NCI-H774 (cell line): ENCODE data around the gene C9orf85.
A peak's percentile ranks its signal among the peaks of the same experiment; 100 is the strongest.
"Not testable (repeated sequence)": the region's sequence is repeated elsewhere in the genome, so short reads cannot be mapped to it uniquely, and the experiment has no call there.

Experiments
- DNase-seq: peaks from one replicate; lab custom pipeline; 2025; lab: John Stamatoyannopoulos, UW

The C9orf85 gene, protein sequence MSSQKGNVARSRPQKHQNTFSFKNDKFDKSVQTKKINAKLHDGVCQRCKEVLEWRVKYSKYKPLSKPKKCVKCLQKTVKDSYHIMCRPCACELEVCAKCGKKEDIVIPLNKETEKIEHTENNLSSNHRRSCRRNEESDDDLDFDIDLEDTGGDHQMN

GRCh38 chr9:71911061-71911907 is at the start of gene C9orf85, which contains the start of gene ABHD17B:
Gene C9orf85 (plus strand): TSS chr9:71911639. CDS start chr9:71911735, 96 bp downstream.
Gene ABHD17B (minus strand): TSS chr9:71911193. CDS start chr9:71875080, 36,113 bp downstream.
- peak; percentile 99 for DNase-seq

- no peak for DNase-seq
Observed at GRCh38 chr9:71863631-71864030, 47.8 kb upstream of the C9orf85 start.

DNA sequence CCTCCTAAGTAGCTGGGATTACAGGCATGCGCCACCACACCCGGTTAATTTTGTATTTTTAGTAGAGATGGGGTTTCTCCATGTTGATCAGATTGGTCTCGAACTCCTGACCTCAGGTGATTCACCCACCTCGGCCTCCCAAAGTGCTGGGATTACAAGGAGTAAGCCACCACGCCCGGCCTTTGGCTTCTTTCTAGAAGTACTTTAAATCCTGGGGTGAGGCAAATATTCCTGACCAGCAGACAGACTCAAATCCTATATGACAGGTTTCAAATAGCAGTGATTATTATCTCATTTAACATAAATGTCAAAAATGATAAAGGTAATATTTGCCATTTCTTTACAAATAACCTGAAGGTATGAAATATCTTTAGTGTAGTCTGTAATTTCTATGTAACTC is 36.1 kb upstream of the C9orf85 start:
- DNase-seq = no peak

DNA sequence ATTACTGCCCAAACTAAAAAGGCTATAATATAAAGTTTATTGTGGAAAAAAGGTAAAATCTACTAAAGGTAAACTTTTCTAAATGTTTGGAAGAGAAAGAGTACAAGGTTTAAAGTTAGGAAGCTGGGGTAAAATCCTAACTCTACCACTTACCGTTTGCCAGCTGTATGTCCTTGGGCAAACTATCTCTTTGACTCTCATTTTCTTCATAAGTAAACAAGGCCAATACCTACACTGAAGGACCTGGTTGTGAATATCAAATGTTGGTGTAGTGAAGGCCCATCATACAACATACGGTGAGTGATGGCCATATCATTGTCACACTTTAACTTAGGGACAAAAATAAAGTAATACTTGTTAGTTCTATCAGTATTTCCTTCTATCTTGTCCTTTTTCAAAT is 35.3 kb upstream of the C9orf85 start:
- DNase-seq = no peak

DNA sequence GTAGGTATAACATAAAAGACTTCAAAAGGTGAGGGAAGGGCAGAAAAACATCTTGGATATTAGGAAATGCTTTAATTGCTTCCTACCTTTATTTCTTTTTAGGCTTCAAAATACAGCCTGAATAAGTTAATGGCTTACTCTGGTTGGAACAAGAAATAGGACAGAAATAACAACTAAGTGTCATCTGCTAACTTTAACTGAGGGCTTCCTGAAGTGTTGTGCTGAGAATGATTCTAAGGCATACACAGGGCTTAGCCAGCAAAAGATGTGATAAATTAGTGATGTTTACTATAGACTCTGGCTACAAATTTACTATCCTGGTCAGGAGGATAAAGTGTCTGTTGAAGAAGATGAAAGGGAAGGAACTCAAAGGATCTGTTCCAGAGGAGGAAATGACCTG is 34.6 kb upstream of the C9orf85 start:
- no peak for DNase-seq

- no peak for DNase-seq
Observed at GRCh38 chr9:71878327-71879274, 32.8 kb upstream of the C9orf85 start.

DNA sequence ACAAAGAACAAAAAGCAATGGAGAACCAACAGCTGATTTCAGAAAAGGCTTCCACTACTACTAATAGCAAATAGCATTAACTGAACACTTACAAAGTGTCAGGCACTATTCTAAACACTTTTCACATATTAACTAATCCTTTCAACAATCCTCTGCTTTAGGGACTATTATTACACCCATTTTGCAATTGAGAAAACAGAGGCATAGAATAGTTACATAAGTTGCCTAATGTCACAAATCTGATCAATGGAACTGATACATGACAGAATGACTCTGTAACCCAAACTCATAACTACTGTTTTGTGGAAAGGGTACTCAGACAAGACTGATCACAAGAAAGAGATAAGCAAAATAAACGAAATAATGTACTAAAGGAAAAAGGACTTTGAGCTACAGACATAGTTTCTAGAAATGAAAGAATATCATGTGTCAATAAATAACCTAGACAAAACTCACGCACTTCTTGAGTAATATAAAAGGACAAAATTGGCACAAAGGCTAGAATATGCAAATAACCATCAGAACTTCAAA is 31.7 kb upstream of the C9orf85 start:
- no peak for DNase-seq

- DNase-seq = no peak
Observed at GRCh38 chr9:71884005-71884404, 27.4 kb upstream of the C9orf85 start.

DNA sequence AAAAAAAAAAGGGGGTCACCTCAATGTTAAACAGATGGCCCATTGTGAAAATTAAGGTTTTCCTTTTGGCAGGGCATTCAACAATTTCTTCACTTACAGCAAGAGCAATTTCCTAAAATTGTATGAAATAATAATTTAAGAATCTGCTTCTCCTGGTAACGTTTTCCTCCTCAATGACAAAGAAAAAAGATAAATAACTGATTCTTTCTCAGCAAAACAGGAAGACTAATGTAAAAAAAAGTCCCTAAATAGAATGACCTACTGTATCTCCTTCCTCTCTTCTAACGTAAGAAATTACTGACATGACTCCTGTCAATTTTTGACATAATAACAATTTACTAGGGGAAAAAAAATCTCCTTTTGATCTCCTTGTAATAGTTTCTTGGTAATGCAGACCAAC is 26.0 kb upstream of the C9orf85 start:
- no peak for DNase-seq

DNA sequence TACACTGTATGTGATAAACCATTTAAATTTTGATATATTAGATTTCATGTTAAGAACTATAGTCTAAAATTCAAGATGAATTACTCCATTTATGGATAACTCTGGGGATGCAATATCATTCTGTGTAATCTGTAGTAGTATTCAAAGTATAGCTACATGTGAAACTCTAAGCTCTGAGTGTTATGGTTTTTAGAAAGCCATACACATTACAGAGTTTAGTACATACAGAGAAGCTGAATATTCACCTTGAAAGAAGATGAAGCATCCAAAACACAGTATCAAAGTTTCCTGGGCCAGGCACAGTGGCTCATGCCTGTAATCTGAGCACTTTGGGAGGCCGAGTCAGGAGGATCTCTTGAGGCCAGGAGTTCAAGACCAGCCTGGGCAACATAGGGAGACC is 25.4 kb upstream of the C9orf85 start:
- DNase-seq = no peak

GRCh38 chr9:71886541-71886940 is 24.9 kb upstream of the C9orf85 start:
- DNase-seq = no peak

- DNase-seq = no peak
Observed at GRCh38 chr9:71887362-71887761, 24.1 kb upstream of the C9orf85 start.

DNA sequence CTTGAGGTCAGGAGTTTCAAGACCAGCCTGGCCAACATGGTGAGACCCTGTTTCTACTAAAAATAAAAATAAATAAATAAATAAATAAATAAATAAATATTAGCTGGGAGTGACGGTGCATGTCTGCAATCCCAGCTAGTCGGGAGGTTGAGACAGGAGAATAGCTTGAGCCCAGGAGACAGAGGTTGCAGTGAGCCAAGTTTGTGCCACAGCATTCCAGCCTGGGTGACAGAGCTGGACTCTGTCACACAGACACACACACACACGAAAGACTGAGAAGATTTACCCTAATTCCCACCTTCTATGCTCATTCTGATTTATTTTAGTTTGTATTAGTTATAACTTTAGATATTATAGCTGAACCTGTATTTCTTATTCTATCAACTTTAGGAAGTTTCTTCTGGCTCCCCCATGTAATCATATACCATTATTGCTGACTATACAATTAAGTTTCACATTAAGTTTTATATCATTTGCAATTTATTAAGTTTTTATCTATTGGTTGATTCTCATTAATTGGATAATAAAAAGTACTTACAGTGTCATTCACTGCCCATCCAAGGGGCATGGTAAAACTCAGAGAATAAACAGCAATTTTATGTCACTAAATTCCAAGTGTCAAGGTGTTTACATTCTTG is 21.3 kb upstream of the C9orf85 start:
- no peak for DNase-seq

DNA sequence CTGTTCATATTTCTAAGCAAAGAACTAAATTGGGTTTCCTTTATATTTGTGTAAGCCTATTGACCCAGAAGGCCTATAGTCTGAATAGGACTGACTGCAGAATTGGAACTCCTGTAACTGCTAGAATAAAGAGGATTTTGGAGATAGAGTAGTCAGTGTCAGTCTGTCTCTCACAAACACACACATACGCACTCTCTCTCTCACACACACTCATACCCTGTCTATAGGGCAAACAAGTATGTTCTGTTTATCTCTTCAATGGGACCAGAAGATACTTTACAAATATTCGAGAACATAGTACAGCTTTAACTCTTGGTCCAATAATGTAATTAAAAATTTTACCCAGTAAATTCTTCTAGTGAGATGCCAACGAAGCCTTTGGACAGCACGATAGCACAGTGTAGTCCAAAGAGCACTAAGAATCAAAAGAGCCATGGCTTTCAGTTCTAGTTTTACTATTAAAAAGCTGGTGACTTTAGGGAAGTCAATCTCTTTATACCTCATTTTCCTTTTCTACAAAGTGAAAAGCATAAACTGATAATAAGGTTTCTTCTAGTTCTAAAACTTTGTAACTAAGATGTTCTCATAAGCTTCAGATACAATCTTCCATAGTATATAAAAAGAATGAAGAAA is 19.8 kb upstream of the C9orf85 start:
- no peak for DNase-seq

DNA sequence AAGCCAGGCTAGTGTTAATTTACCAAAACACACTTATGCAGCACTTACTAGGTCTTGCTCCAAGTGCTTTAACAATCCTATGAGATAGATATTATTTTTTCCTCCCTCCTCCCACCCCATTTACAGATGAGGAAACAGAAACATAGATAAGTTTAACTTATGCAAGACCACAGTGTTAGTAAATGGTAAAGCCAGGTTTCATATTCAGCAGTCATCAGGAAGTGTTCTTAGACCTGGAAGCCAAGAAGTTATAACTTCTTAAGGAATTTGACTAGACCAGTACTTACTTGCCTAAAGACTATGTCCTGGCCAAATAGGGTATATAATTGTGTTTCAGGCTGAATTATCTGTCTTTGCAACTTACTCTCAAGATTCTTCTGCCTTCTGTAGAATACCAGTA is 16.3 kb upstream of the C9orf85 start:
- DNase-seq = no peak

- no peak for DNase-seq
Observed at GRCh38 chr9:71895955-71896354, 15.5 kb upstream of the C9orf85 start.

- DNase-seq = no peak
Observed at GRCh38 chr9:71896761-71897160, 14.7 kb upstream of the C9orf85 start.

- no peak for DNase-seq
Observed at GRCh38 chr9:71897577-71897976, 13.9 kb upstream of the C9orf85 start.

- DNase-seq = not testable (repeated sequence)
Observed at GRCh38 chr9:71898756-71899155, 12.7 kb upstream of the C9orf85 start.

GRCh38 chr9:71901695-71902597 is 9.5 kb upstream of the C9orf85 start:
- DNase-seq = no peak
